Measurements from ENCODE around the gene PPP1R14B. TPM values are rescaled to one million over a fixed set of nuclear protein-coding genes. Genes with fewer than 3 reads are reported as not detected.

The PPP1R14B gene
- total RNA-seq, 4 donors from 2014 or later = 178 to 230 (median 203) TPM

- no peak overlapping the region for H3K4me3 ChIP-seq (ENCODE audit: low read depth, poor library complexity, severe bottlenecking)
- TF ChIP-seq, protein P1, sequence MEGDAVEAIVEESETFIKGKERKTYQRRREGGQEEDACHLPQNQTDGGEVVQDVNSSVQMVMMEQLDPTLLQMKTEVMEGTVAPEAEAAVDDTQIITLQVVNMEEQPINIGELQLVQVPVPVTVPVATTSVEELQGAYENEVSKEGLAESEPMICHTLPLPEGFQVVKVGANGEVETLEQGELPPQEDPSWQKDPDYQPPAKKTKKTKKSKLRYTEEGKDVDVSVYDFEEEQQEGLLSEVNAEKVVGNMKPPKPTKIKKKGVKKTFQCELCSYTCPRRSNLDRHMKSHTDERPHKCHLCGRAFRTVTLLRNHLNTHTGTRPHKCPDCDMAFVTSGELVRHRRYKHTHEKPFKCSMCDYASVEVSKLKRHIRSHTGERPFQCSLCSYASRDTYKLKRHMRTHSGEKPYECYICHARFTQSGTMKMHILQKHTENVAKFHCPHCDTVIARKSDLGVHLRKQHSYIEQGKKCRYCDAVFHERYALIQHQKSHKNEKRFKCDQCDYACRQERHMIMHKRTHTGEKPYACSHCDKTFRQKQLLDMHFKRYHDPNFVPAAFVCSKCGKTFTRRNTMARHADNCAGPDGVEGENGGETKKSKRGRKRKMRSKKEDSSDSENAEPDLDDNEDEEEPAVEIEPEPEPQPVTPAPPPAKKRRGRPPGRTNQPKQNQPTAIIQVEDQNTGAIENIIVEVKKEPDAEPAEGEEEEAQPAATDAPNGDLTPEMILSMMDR (IDR thresholded peaks at IDR 0.05) = no peak
- TF ChIP-seq POLR2A (IDR thresholded peaks at IDR 0.05) = no peak
- 77 to 80% methylated on average over 9 of the region's 9 CpGs for WGBS, 2 donors
- no peak for DNase-seq (ENCODE audit: low spot score in 2 of 2)
- intact Hi-C loops (cut with DNase I; ENCODE audit: low total_unique reads) = no loop called here
These were observed 50.1 kb downstream of the PPP1R14B start for GRCh38 chr11:64196626-64197025.

Other genes starting within 250 kb of the PPP1R14B start
- under 1 TPM in 3 of 4 donors, not detected in 1; 0.08 to 0.62 (median 0.15) TPM for gene FLRT1, start 211.0 kb downstream of the PPP1R14B start, total RNA-seq
- gene MACROD1, start 80.8 kb downstream of the PPP1R14B start, total RNA-seq = 10 to 100 TPM; 44.8 to 74.8 (median 55.6) TPM
- gene STIP1, start 60.8 kb downstream of the PPP1R14B start, total RNA-seq = 10 to 100 TPM; 67.5 to 86.0 (median 78.3) TPM
- 10 to 100 TPM in 2 of 4 donors, 1 to 10 TPM in 2; 5.1 to 10.5 (median 8.9) TPM for gene FERMT3, start 40.2 kb downstream of the PPP1R14B start, total RNA-seq
- 10 to 100 TPM; 36.9 to 66.6 (median 44.1) TPM for gene TRPT1, start 20.8 kb downstream of the PPP1R14B start, total RNA-seq
- gene NUDT22, start 20.7 kb downstream of the PPP1R14B start, total RNA-seq = 10 to 100 TPM; 44.7 to 75.6 (median 68.3) TPM
- gene DNAJC4, start 16.4 kb downstream of the PPP1R14B start, total RNA-seq = 10 to 100 TPM; 19.2 to 37.6 (median 30.8) TPM
- gene VEGFB, start 12.4 kb downstream of the PPP1R14B start, total RNA-seq = 10 to 100 TPM; 45.9 to 71.2 (median 65.6) TPM
- gene FKBP2, start 5.8 kb downstream of the PPP1R14B start, total RNA-seq = 10 to 100 TPM; 47.7 to 70.3 (median 56.4) TPM
- gene PLCB3, start 4.6 kb upstream of the PPP1R14B start, total RNA-seq = 10 to 100 TPM; 30.5 to 38.4 (median 37.4) TPM
- gene BAD, start 37.7 kb upstream of the PPP1R14B start, total RNA-seq = 10 to 100 TPM; 65.9 to 99.7 (median 89.4) TPM
- 10 to 100 TPM; 12.2 to 31.6 (median 30.4) TPM for gene GPR137, start 38.9 kb upstream of the PPP1R14B start, total RNA-seq
- gene KCNK4, start 44.4 kb upstream of the PPP1R14B start, total RNA-seq = not detected
- not detected for gene CATSPERZ, start 53.4 kb upstream of the PPP1R14B start, total RNA-seq
- gene ESRRA, start 58.6 kb upstream of the PPP1R14B start, total RNA-seq = 100 to 1,000 TPM in 2 of 4 donors, 10 to 100 TPM in 2; 49.2 to 108 (median 79.3) TPM
- gene TRMT112, start 70.6 kb upstream of the PPP1R14B start, total RNA-seq = 100 to 1,000 TPM; 199 to 356 (median 255) TPM
- gene PRDX5, start 71.2 kb upstream of the PPP1R14B start, total RNA-seq = 100 to 1,000 TPM; 170 to 284 (median 215) TPM
- 1 to 10 TPM; 2.6 to 9.5 (median 4.8) TPM for gene CCDC88B, start 93.3 kb upstream of the PPP1R14B start, total RNA-seq
- gene RPS6KA4, start 112.2 kb upstream of the PPP1R14B start, total RNA-seq = 10 to 100 TPM; 39.4 to 77.4 (median 49.2) TPM

Data from lower leg skin (tissue), 4 donors.